ENCODE data around the gene SULT1C2. TPM values are rescaled to one million over a fixed set of nuclear protein-coding genes. Genes with fewer than 3 reads are reported as not detected.

SULT1C2 gene
- total RNA-seq, 1 donor from 2014 or later = not detected

DNA sequence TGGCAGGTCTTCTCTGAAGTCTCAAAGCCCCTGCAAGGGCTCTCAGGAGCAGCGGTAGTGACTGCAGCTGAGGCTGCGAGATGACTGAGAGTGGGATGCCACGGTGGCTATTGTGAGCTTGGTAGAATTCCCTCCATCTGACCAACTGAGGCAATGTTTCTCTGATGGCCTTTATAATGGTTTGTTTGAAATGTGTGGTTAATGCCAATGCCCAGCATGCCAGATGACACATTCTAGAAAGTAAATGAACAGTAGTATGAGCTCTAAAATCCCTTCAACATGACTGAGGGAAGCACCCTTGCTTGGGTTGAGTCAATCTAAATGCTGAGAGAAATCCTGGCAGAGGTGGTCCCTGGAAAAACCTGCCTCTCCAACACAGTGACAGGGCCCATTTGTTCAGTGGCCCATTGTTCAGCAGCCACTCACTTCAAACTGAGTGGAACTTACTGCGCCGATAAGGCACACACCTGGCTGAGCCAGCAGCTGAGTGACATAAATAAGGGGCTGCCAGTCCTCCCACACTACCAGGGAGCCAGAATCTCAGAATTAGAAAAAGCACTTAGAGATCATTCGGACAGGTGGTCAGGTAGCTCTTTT, 31.7 kb downstream of the SULT1C2 start:
- DNase-seq (ENCODE audit: low spot score in 2 of 2, unreplicated experiment in 2 of 2) = no peak
- Mint-ChIP-seq H3K4me1 (peaks cover 22% of the 10 kb centered on the region), H3K4me3 (no peak overlapping the region), H3K36me3 (no peaks in the 10 kb centered on the region), H3K27me3 (ENCODE audit: low read depth) (peaks cover 65% of the 10 kb centered on the region), H3K27ac (no peak overlapping the region), H3K9me3 (no peaks in the 10 kb centered on the region)
- no peak for TF ChIP-seq CTCF (IDR thresholded peaks at IDR 0.05; ENCODE audit: unreplicated experiment)

DNA sequence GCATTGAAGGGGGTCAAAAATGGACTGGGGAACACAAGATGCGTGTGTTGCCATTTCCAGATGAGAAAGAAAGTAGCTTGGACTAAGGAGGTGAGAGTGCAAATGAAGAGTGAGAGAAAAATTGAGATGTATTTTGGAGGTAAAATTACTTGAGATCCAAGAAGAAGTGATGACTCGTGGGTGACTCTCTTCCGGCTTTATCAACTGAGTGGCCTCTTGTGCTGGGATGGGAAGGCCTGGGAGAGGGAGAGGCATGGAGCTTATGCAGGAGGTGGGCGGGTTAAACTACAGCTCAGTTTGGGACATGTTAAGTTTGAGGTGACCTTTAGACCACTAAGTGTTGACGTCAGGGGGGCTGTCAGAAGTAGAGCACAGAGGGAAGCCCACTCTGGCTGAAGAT, 34.9 kb downstream of the SULT1C2 start:
- H3K4me3 Mint-ChIP-seq = no peak overlapping the region
- no peaks in the 10 kb centered on the region for H3K9me3 Mint-ChIP-seq
- no peaks in the 10 kb centered on the region for H3K4me1 Mint-ChIP-seq
- H3K27ac Mint-ChIP-seq = no peak overlapping the region
- DNase-seq (ENCODE audit: low spot score in 2 of 2, unreplicated experiment in 2 of 2) = no peak
- peaks cover 64% of the 10 kb centered on the region for H3K27me3 Mint-ChIP-seq (ENCODE audit: low read depth)
- no peak for TF ChIP-seq CTCF (IDR thresholded peaks at IDR 0.05; ENCODE audit: unreplicated experiment)
- H3K36me3 Mint-ChIP-seq = no peaks in the 10 kb centered on the region

DNA sequence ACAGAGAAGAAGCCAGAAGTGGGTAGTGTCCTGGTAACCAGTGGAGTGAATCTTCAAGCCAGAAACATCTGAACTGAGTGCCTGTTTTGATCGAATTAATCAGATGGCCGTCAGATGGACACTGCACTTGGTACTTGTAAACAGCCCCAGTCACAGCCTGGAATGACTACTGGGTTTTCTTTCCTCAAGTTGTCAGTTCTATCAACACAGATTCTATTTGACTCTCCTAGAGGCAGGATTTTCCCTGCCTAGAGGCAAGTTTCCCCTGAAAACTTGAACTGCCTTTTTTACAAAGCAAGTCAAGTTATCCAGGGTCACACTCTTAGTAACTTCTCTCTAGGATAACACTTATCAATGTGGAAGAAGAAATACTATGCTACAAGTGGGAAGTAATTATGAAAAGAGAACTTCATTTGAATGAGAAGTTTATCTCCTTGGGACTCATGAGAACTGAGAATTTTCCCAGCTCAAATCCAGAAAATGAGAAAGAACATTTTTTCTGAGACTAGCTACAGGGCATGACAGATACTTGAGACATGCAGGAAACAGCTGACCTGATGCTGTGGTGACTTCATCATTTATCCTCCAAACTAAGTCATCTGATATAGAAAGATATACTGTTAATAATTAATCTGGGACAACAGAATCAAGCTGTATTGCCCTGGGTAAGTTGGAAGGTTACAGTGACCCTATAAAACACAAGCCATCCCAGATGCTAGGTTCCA, 36.0 kb downstream of the SULT1C2 start:
- no peak overlapping the region for H3K27ac Mint-ChIP-seq
- H3K4me1 Mint-ChIP-seq = no peaks in the 10 kb centered on the region
- H3K36me3 Mint-ChIP-seq = no peaks in the 10 kb centered on the region
- TF ChIP-seq CTCF (IDR thresholded peaks at IDR 0.05; ENCODE audit: unreplicated experiment) = no peak
- H3K27me3 Mint-ChIP-seq (ENCODE audit: low read depth) = peaks cover 60% of the 10 kb centered on the region
- H3K4me3 Mint-ChIP-seq = no peak overlapping the region
- no peaks in the 10 kb centered on the region for H3K9me3 Mint-ChIP-seq
- no peak for DNase-seq (ENCODE audit: low spot score in 2 of 2, unreplicated experiment in 2 of 2)

DNA sequence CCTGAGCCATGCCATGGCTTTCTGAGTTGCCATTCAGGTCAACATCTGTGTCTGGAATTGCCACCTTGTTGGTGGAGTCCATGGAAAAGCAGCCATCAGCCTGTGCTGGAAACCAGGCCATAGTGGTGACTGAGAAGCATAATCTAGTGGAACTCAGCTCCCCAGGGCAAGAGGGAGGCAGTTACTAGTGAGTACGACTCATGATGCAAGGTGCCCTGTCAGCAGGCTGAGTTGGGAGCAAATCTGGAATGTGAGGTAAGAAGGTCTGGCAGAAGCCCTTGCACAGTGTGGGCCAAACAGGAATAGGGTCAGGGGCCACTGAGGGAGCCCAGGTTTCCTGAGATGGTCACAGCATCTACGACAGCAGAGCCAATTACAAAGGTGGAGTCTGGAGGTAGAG, 37.1 kb downstream of the SULT1C2 start:
- H3K4me3 Mint-ChIP-seq = no peak overlapping the region
- no peak for TF ChIP-seq CTCF (IDR thresholded peaks at IDR 0.05; ENCODE audit: unreplicated experiment)
- no peak for DNase-seq (ENCODE audit: low spot score in 2 of 2, unreplicated experiment in 2 of 2)
- no peaks in the 10 kb centered on the region for H3K9me3 Mint-ChIP-seq
- H3K36me3 Mint-ChIP-seq = no peaks in the 10 kb centered on the region
- peaks cover 64% of the 10 kb centered on the region for H3K27me3 Mint-ChIP-seq (ENCODE audit: low read depth)
- no peak overlapping the region for H3K27ac Mint-ChIP-seq
- H3K4me1 Mint-ChIP-seq = peaks cover 3% of the 10 kb centered on the region

GRCh38 chr2:108329771-108330170, 41.1 kb downstream of the SULT1C2 start:
- Mint-ChIP-seq H3K27ac (no peak overlapping the region), H3K4me1 (peaks cover 12% of the 10 kb centered on the region), H3K36me3 (no peaks in the 10 kb centered on the region), H3K9me3 (no peaks in the 10 kb centered on the region), H3K27me3 (ENCODE audit: low read depth) (peaks cover 42% of the 10 kb centered on the region), H3K4me3 (no peak overlapping the region)
- TF ChIP-seq CTCF (IDR thresholded peaks at IDR 0.05; ENCODE audit: unreplicated experiment) = no peak
- DNase-seq (ENCODE audit: low spot score in 2 of 2, unreplicated experiment in 2 of 2) = no peak

All from mesothelial cell of epicardium (in vitro differentiated cells).